ENCODE data around the gene PRSS57. TPM values are rescaled to one million over a fixed set of nuclear protein-coding genes. Genes with fewer than 3 reads are reported as not detected.

Gene PRSS57
- total and polyA plus RNA-seq, 2 of the 8 experiments (the other 6 are each of a cell fraction or from before 2014, with no cell fraction given) = not detected

GRCh38 chr19:640606-641189 lies 54.6 kb downstream of the PRSS57 start:
- H2BK5ac ChIP-seq (ENCODE audit: low read depth, low read length) = no peak overlapping the region
- H2BK15ac ChIP-seq (ENCODE audit: low read length) = no peak overlapping the region
- H3K79me1 ChIP-seq (ENCODE audit: low read depth, low read length) = no peaks in the 10 kb centered on the region; the same call in 1 of the 2 replicates
- H3K4me1 ChIP-seq (replicated peaks in 1 of 4; ENCODE audit: control insufficient read depth in 3 of 4, insufficient read depth in 4 of 4, low read length in 3 of 4) = peaks cover 0 to 4% (median under 1%) of the 10 kb centered on the region in 4 experiments; a peak in 2 of 7 replicates
- ChIA-PET CTCF (ENCODE audit: partially characterized antibody) (interaction anchor here (1.4 kb wide), 1 partner anchor 30 kb away, joined by 3 read pairs; no protein-coding TSS in a partner anchor), POLR2A (ENCODE audit: partially characterized antibody) (interaction anchor here (1.3 to 1.4 kb wide), 2 partner anchors 8 to 10 kb away, joined by 4 read pairs; no protein-coding TSS in a partner anchor)
- H3K14ac ChIP-seq (ENCODE audit: insufficient read length) = no peak overlapping the region
- H2BK12ac ChIP-seq (ENCODE audit: low read depth, low read length) = no peak overlapping the region
- TF ChIP-seq GABPA (IDR thresholded peaks at IDR 0.05; ENCODE audit: borderline replicate concordance, insufficient read depth, low read length) = 0 out of 2 replicates have a peak, but pooled peaks have one; percentile 33
- TF ChIP-seq GTF2F1 (IDR thresholded peaks at IDR 0.05; ENCODE audit: borderline replicate concordance, low read depth, low read length) = no peak
- TF ChIP-seq CEBPB (IDR thresholded peaks at IDR 0.05; ENCODE audit: low read depth, low read length) = no peak
- H4K20me1 ChIP-seq (replicated peaks in 1 of 2; ENCODE audit: control insufficient read depth in 1 of 2, insufficient read depth in 2 of 2, low read length in 2 of 2) = peaks cover 4 to 5% of the 10 kb centered on the region in 2 experiments
- H3K27me3 ChIP-seq (replicated peaks in 1 of 4; ENCODE audit: control insufficient read depth in 3 of 4, extremely low read depth in 1 of 4, insufficient read depth in 3 of 4, low read length in 3 of 4) = peaks cover 0 to 23% (median 11%) of the 10 kb centered on the region in 4 experiments; a peak in 5 of 7 replicates
- H3K9ac ChIP-seq (replicated peaks in 1 of 4; ENCODE audit: extremely low read depth in 1 of 4, low read depth in 3 of 4, low read length in 3 of 4) = no peak overlapping the region
- H3K36me3 ChIP-seq (ENCODE audit: control insufficient read depth in 2 of 4, insufficient read depth in 4 of 4, low read length in 3 of 4) = peaks cover 0 to 9% (median 0%) of the 10 kb centered on the region in 4 experiments; a peak in 1 of 8 replicates
- peaks cover 5% of the 10 kb centered on the region; the same call in 1 of the 2 replicates for H3K23me2 ChIP-seq (ENCODE audit: low read depth, low read length)
- H2AFZ ChIP-seq (ENCODE audit: low read length) = no peak overlapping the region
- H4K8ac ChIP-seq (ENCODE audit: extremely low read depth, insufficient read depth, low read length) = no peak overlapping the region
- H4K91ac ChIP-seq (replicated peaks; ENCODE audit: insufficient read length, low read length) = no peak overlapping the region
- DNase-seq (ENCODE audit: low read depth in 1 of 2, low spot score in 2 of 2) (no peak), FAIRE-seq (no peak)
- H3K4ac ChIP-seq (replicated peaks; ENCODE audit: insufficient read length, low read depth, low read length) = no peak overlapping the region
- H3K18ac ChIP-seq (ENCODE audit: extremely low read depth, low read length) = no peak overlapping the region
- H3K79me2 ChIP-seq (ENCODE audit: control insufficient read depth in 1 of 2, insufficient read depth in 2 of 2, low read length in 2 of 2) = no peaks in the 10 kb centered on the region
- H3K27ac ChIP-seq (ENCODE audit: low read depth, low read length) = no peak overlapping the region
- peak overlapping the region in 1 of 4 experiments; percentile 57; a peak in 1 of 8 replicates for H3K4me3 ChIP-seq (ENCODE audit: extremely low read depth in 1 of 4, insufficient read depth in 2 of 4, low read depth in 3 of 4, low read length in 4 of 4)
- H2BK20ac ChIP-seq (ENCODE audit: low read length) = no peak overlapping the region
- no peak overlapping the region for H3K56ac ChIP-seq (replicated peaks; ENCODE audit: insufficient read length, low read depth, low read length)
- H2BK120ac ChIP-seq (replicated peaks; ENCODE audit: low read depth, low read length) = no peak overlapping the region
- H3K4me2 ChIP-seq (ENCODE audit: insufficient read depth in 1 of 2, low read depth in 2 of 2, low read length in 2 of 2) = peak overlapping the region in 1 of 2 experiments; percentile 51; a peak in 1 of 4 replicates
- no peak overlapping the region for H3K23ac ChIP-seq (ENCODE audit: insufficient read length)
- H3K9me3 ChIP-seq (ENCODE audit: insufficient read depth in 2 of 2, low read depth in 1 of 2, low read length in 1 of 2) = no peaks in the 10 kb centered on the region
- no peak overlapping the region for H4K5ac ChIP-seq (ENCODE audit: insufficient read length, low read depth, low read length)
- no peak overlapping the region for H2AK5ac ChIP-seq (ENCODE audit: low read depth, low read length)
- 89% methylated on average over 28 of the region's 31 CpGs; no CpG with 5 or more reads in 1 of the 2 experiments for whole genome bisulfite sequencing, 2 experiments (ENCODE audit: extremely low coverage in 1 of 2, insufficient coverage in 1 of 2, insufficient read length in 1 of 2, insufficient replicate concordance in 2 of 2, low coverage in 1 of 2, low lambda C conversion rate in 2 of 2, missing lambda C conversion rate in 1 of 2)

Measured in H1 (cell line).